MM.1S (cell line): ENCODE data around the gene RABIF.

ENCODE experiments used
- DNase-seq: peaks from one replicate; pipeline ENCODE4 v3.0.0-alpha.2; 2015
- H2AFZ ChIP-seq: fragments of 300-600 bp; sonication (generic); 2 replicates; pipeline ENCODE4 v1.6.0; 2016; ENCODE audit warnings: antibody characterized with exemption, low read length
- H3F3A ChIP-seq: fragments of 300-600 bp; sonication (generic); 2 replicates; pipeline ENCODE4 v1.6.1; 2016; ENCODE audit warnings: mild to moderate bottlenecking, antibody characterized with exemption, low read length, moderate library complexity, mixed read lengths; ENCODE audit not compliant: insufficient read depth
- H3K27ac ChIP-seq: fragments of 300-600 bp; sonication (generic); 2 replicates; pipeline ENCODE4 v1.5.1; 2016; ENCODE audit warnings: mild to moderate bottlenecking, low read length
- H3K27me3 ChIP-seq: fragments of 300-600 bp; sonication (generic); replicated peaks from 2 replicates; pipeline ENCODE4 v1.6.0; 2016; ENCODE audit warnings: low read length; ENCODE audit not compliant: insufficient read depth
- H3K36me3 ChIP-seq: fragments of 300-600 bp; sonication (generic); replicated peaks from 2 replicates; pipeline ENCODE4 v1.6.1; 2016; ENCODE audit warnings: mild to moderate bottlenecking, low read length, mixed read lengths; ENCODE audit not compliant: insufficient read depth
- H3K4me1 ChIP-seq: fragments of 300-600 bp; sonication (generic); 2 replicates; pipeline ENCODE4 v1.6.1; 2016; ENCODE audit warnings: low read length, mixed read lengths
- H3K4me2 ChIP-seq: fragments of 300-600 bp; sonication (generic); 2 replicates; pipeline ENCODE4 v1.6.0; 2016; ENCODE audit warnings: low read depth, low read length
- H3K4me3 ChIP-seq: fragments of 300-600 bp; sonication (generic); 2 replicates; pipeline ENCODE4 v1.5.1; 2016; ENCODE audit warnings: low read length, mixed read lengths
- H3K79me2 ChIP-seq: fragments of 300-600 bp; sonication (generic); 2 replicates; pipeline ENCODE4 v1.6.1; 2016; ENCODE audit warnings: mixed run types, low read length, mixed read lengths
- H3K9ac ChIP-seq: fragments of 300-600 bp; sonication (generic); 2 replicates; pipeline ENCODE4 v1.6.1; 2016; ENCODE audit warnings: low read length, mixed read lengths
- H3K9me2 ChIP-seq: fragments of 300-600 bp; sonication (generic); replicated peaks from 2 replicates; pipeline ENCODE4 v1.6.1; 2016; ENCODE audit warnings: mild to moderate bottlenecking, low read length, mixed read lengths; ENCODE audit not compliant: insufficient read depth
- H3K9me3 ChIP-seq: fragments of 300-600 bp; sonication (generic); replicated peaks from 2 replicates; pipeline ENCODE4 v1.6.1; 2016; ENCODE audit warnings: mild to moderate bottlenecking, low read length, mixed read lengths; ENCODE audit not compliant: insufficient read depth
- H4K20me1 ChIP-seq: fragments of 300-600 bp; sonication (generic); 2 replicates; pipeline ENCODE4 v1.6.1; 2016; ENCODE audit warnings: mild to moderate bottlenecking, low read length, moderate library complexity, mixed read lengths; ENCODE audit not compliant: insufficient read depth
- CTCF ChIP-seq: fragments of 300-600 bp; sonication (generic); IDR thresholded peaks from 2 replicates; pipeline ENCODE4 v1.5.1; 2016; ENCODE audit warnings: antibody characterized with exemption, low read length, mixed read lengths
- EZH2 ChIP-seq: fragments of 300-600 bp; sonication (generic); optimal IDR thresholded peaks from 2 replicates; pipeline ENCODE3; 2017; ENCODE audit warnings: low read depth, mild to moderate bottlenecking, antibody characterized with exemption, low read length, mixed read lengths
- EZH2phosphoT487 ChIP-seq: fragments of 300-600 bp; sonication (generic); IDR thresholded peaks from 2 replicates; pipeline ENCODE4 v1.6.1; 2018; ENCODE audit warnings: antibody characterized with exemption, low read length

The RABIF gene

GRCh38 chr1:202861420-202862132, 27.4 kb downstream of the RABIF start:
- H3K4me3 ChIP-seq: peak overlapping the region; percentile 68
- H3K9me2 ChIP-seq: no peaks in the 10 kb centered on the region
- H3K9me3 ChIP-seq: no peaks in the 10 kb centered on the region
- no peaks in the 10 kb centered on the region for H4K20me1 ChIP-seq
- no peaks in the 10 kb centered on the region for H3K36me3 ChIP-seq
- no peak overlapping the region for H3K27ac ChIP-seq
- no peaks in the 10 kb centered on the region for H3F3A ChIP-seq
- H3K9ac ChIP-seq: peak overlapping the region; percentile 9; the same call in 1 of the 2 replicates
- TF ChIP-seq EZH2phosphoT487 (no peak), CTCF (no peak), EZH2 (no peak)
- peak overlapping the region; percentile 83 for H3K4me2 ChIP-seq
- no peaks in the 10 kb centered on the region for H3K79me2 ChIP-seq
- peaks cover 25% of the 10 kb centered on the region for H3K27me3 ChIP-seq
- peaks cover 6% of the 10 kb centered on the region; the same call in 1 of the 2 replicates for H3K4me1 ChIP-seq
- H2AFZ ChIP-seq: peak overlapping the region; percentile 79
- peak; percentile 88 for DNase-seq

GRCh38 chr1:202860744-202861419, 28.1 kb downstream of the RABIF start:
- Histone ChIP-seq H4K20me1 (no peaks in the 10 kb centered on the region), H3K27ac (no peak overlapping the region), H3K4me1 (peaks cover 6% of the 10 kb centered on the region; the same call in 1 of the 2 replicates), H2AFZ (peak overlapping the region; percentile 79), H3K9ac (peak overlapping the region; percentile 9; the same call in 1 of the 2 replicates), H3K79me2 (no peaks in the 10 kb centered on the region), H3K4me3 (peak overlapping the region; percentile 68), H3K9me3 (no peaks in the 10 kb centered on the region), H3K9me2 (no peaks in the 10 kb centered on the region), H3K27me3 (peaks cover 19% of the 10 kb centered on the region), H3K4me2 (peak overlapping the region; percentile 83), H3K36me3 (no peaks in the 10 kb centered on the region), H3F3A (no peaks in the 10 kb centered on the region)
- DNase-seq: no peak
- TF ChIP-seq EZH2phosphoT487 (no peak), CTCF (no peak), EZH2 (no peak)

GRCh38 chr1:202858789-202859414, 30.0 kb downstream of the RABIF start:
- Histone ChIP-seq H3K9me3 (no peaks in the 10 kb centered on the region), H3F3A (no peaks in the 10 kb centered on the region), H3K27me3 (peaks cover 16% of the 10 kb centered on the region), H3K9ac (no peak overlapping the region), H3K4me1 (peaks cover 6% of the 10 kb centered on the region; the same call in 1 of the 2 replicates), H3K79me2 (no peaks in the 10 kb centered on the region), H3K4me3 (no peak overlapping the region), H4K20me1 (no peaks in the 10 kb centered on the region), H3K9me2 (no peaks in the 10 kb centered on the region), H2AFZ (no peak overlapping the region), H3K4me2 (no peak overlapping the region), H3K27ac (no peak overlapping the region), H3K36me3 (no peaks in the 10 kb centered on the region)
- no peak for TF ChIP-seq EZH2phosphoT487
- TF ChIP-seq EZH2: no peak
- TF ChIP-seq CTCF: no peak
- DNase-seq: no peak
